Activated CD8-positive, alpha-beta T cell treated with anti-CD3 and anti-CD28 coated beads for 36 hours (primary cell): Measurements from ENCODE around the gene IP6K2. TPM values are rescaled to one million over a fixed set of nuclear protein-coding genes. Genes with fewer than 3 reads are reported as not detected.
A peak's percentile ranks its signal among the peaks of the same experiment; 100 is the strongest.

Experiments
- ATAC-seq: fragments of 200-7000 bp; cut with Tn5 transposase; one replicate; pipeline ENCODE4 v1.10.0; 2021; ENCODE audit warnings: mild to moderate bottlenecking, moderate library complexity
- CTCF ChIA-PET: fragments of 350-600 bp; sonication (Branson Sonifier 250); formaldehyde crosslinking; loops from one replicate; lab custom pipeline; 2021; ENCODE audit warnings: antibody characterized with exemption; lab: Charles Lee
- POLR2A ChIA-PET: fragments of 350-600 bp; sonication (Branson Sonifier 250); formaldehyde crosslinking; loops from one replicate; lab custom pipeline; 2021; ENCODE audit warnings: antibody characterized with exemption; lab: Charles Lee
- DNase-seq: peaks from one replicate; pipeline ENCODE4 v3.0.0-alpha.2; 2020
- H3K27ac Mint-ChIP-seq: one replicate; pipeline ENCODE4 v1.8.0; 2021; ENCODE audit warnings: mild to moderate bottlenecking, mixed read lengths
- H3K27me3 Mint-ChIP-seq: one replicate; pipeline ENCODE4 v1.8.0; 2021; ENCODE audit warnings: mixed read lengths
- H3K36me3 Mint-ChIP-seq: one replicate; pipeline ENCODE4 v1.8.0; 2021; ENCODE audit warnings: low read depth, mixed read lengths
- H3K4me1 Mint-ChIP-seq: one replicate; pipeline ENCODE4 v1.8.0; 2021; ENCODE audit warnings: low read depth, mixed read lengths
- H3K4me3 Mint-ChIP-seq: one replicate; pipeline ENCODE4 v1.8.0; 2021; ENCODE audit warnings: mild to moderate bottlenecking, moderate library complexity, mixed read lengths
- H3K9me3 Mint-ChIP-seq: one replicate; pipeline ENCODE4 v1.8.0; 2021; ENCODE audit warnings: mixed read lengths
- intact Hi-C: fragments of 100-400 bp; cut with micrococcal nuclease; formaldehyde crosslinking; loops from one replicate; pipeline ENCODE4 v1.10.0; 2022
- total RNA-seq, 2 experiments: library from RNA; stranded (reverse); gene quantifications; one replicate each; pipeline ENCODE4 v1.2.3, GENCODE V29; 2021
- TF ChIP-seq, protein P1 (sequence below): fragments of 200-600 bp; IDR thresholded peaks from one replicate; pipeline ENCODE4 v1.8.0; 2022; ENCODE audit warnings: antibody characterized with exemption, mild to moderate bottlenecking

IP6K2 gene
- total RNA-seq, 2 experiments from 2014 or later, result 47.7 to 48.0 TPM

- intact Hi-C loops, result no loop called here
- DNase-seq (no peak), ATAC-seq (no peak)
- ChIA-PET POLR2A (interaction anchor here (1.1 to 3.4 kb wide), 3 partner anchors 9 to 20 kb away, joined by 4 to 25 read pairs (median 5); partner anchors contain the start of gene SLC26A6), CTCF (interaction anchor here (1.5 to 4.2 kb wide), 2 partner anchors 20 to 219 kb away, joined by 3 to 22 read pairs; partner anchors contain the start of gene SLC26A6)
- peaks cover 6% of the 10 kb centered on the region for H3K27me3 Mint-ChIP-seq
- H3K36me3 Mint-ChIP-seq, result peaks cover 21% of the 10 kb centered on the region
- TF ChIP-seq, protein P1, sequence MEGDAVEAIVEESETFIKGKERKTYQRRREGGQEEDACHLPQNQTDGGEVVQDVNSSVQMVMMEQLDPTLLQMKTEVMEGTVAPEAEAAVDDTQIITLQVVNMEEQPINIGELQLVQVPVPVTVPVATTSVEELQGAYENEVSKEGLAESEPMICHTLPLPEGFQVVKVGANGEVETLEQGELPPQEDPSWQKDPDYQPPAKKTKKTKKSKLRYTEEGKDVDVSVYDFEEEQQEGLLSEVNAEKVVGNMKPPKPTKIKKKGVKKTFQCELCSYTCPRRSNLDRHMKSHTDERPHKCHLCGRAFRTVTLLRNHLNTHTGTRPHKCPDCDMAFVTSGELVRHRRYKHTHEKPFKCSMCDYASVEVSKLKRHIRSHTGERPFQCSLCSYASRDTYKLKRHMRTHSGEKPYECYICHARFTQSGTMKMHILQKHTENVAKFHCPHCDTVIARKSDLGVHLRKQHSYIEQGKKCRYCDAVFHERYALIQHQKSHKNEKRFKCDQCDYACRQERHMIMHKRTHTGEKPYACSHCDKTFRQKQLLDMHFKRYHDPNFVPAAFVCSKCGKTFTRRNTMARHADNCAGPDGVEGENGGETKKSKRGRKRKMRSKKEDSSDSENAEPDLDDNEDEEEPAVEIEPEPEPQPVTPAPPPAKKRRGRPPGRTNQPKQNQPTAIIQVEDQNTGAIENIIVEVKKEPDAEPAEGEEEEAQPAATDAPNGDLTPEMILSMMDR, result no peak
- peak overlapping the region; percentile 93 for H3K27ac Mint-ChIP-seq
- H3K4me1 Mint-ChIP-seq, result peaks cover 14% of the 10 kb centered on the region
- H3K4me3 Mint-ChIP-seq, result peak overlapping the region; percentile 75
- H3K9me3 Mint-ChIP-seq, result no peaks in the 10 kb centered on the region
Measured at GRCh38 chr3:48655063-48655462, 62.0 kb downstream of the IP6K2 start.

- DNase-seq, result no peak
- Mint-ChIP-seq H3K4me3 (no peak overlapping the region), H3K27ac (no peak overlapping the region), H3K27me3 (peaks cover 1% of the 10 kb centered on the region), H3K9me3 (no peaks in the 10 kb centered on the region), H3K4me1 (peaks cover 14% of the 10 kb centered on the region), H3K36me3 (peaks cover 21% of the 10 kb centered on the region)
- intact Hi-C loops, result no loop called here
- POLR2A ChIA-PET, result interaction anchor here (0.8 to 1.9 kb wide), 5 partner anchors 9 to 130 kb away, joined by 3 to 6 read pairs (median 3); partner anchors contain the start of genes CELSR3 and SLC26A6
- CTCF ChIA-PET, result interaction anchor here (4.2 kb wide), 1 partner anchor 18 kb away, joined by 22 read pairs; the partner anchor contains the start of gene SLC26A6
- ATAC-seq, result no peak
- TF ChIP-seq, protein P1, result no peak
Measured at GRCh38 chr3:48652923-48653715, 63.9 kb downstream of the IP6K2 start.

GRCh38 chr3:48651771-48652170 is 65.2 kb downstream of the IP6K2 start:
- TF ChIP-seq, protein P1, result no peak
- POLR2A ChIA-PET, result interaction anchor here (1.1 to 1.9 kb wide), 3 partner anchors 11 to 16 kb away, joined by 3 to 6 read pairs (median 3); partner anchors contain the start of genes CELSR3 and SLC26A6
- intact Hi-C loops, result no loop called here
- H3K4me3 Mint-ChIP-seq, result no peak overlapping the region
- no peaks in the 10 kb centered on the region for H3K27me3 Mint-ChIP-seq
- CTCF ChIA-PET, result no interaction called here
- H3K36me3 Mint-ChIP-seq, result peaks cover 21% of the 10 kb centered on the region
- DNase-seq (no peak), ATAC-seq (no peak)
- H3K27ac Mint-ChIP-seq, result no peak overlapping the region
- H3K9me3 Mint-ChIP-seq, result no peaks in the 10 kb centered on the region
- peaks cover 9% of the 10 kb centered on the region for H3K4me1 Mint-ChIP-seq

DNA sequence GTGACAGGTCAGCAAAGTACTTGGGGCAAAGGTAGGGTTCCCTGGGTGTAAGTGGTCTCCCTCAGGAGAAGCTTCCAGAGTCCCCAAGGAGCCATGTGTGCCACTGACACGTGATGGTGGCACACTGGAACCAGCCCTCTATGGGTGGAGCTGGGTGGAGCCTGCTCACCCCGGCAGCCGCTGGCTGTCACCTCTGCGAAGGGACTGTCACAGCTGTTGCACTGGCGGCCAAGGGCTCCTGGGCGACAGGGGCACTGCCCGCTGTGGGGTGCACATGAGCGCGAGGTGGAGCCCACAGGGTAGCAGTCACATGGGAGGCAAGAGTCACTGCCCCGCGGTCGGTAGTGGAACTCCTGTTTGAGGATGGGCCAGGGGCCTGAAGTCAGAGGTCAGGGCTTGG is 66.3 kb downstream of the IP6K2 start:
- intact Hi-C loops, result no loop called here
- H3K27me3 Mint-ChIP-seq, result no peaks in the 10 kb centered on the region
- no peak for DNase-seq
- CTCF ChIA-PET, result interaction anchor here (1.7 kb wide), 1 partner anchor 15 kb away, joined by 7 read pairs; the partner anchor contains the start of gene SLC26A6
- ATAC-seq, result no peak
- no peaks in the 10 kb centered on the region for H3K9me3 Mint-ChIP-seq
- no peak overlapping the region for H3K4me3 Mint-ChIP-seq
- peaks cover 19% of the 10 kb centered on the region for H3K36me3 Mint-ChIP-seq
- H3K4me1 Mint-ChIP-seq, result peaks cover 8% of the 10 kb centered on the region
- H3K27ac Mint-ChIP-seq, result no peak overlapping the region
- TF ChIP-seq, protein P1, result no peak
- POLR2A ChIA-PET, result interaction anchor here (1.0 to 1.1 kb wide), 2 partner anchors 13 to 15 kb away, joined by 3 to 4 read pairs; partner anchors contain the start of gene SLC26A6
